Fibroblast of skin of right quadriceps (primary cell): ENCODE data around the gene UQCC2.

Experiments used
- DNase-seq: peaks from one replicate; pipeline ENCODE4 v3.0.0-alpha.2; 2013

UQCC2 gene

GRCh38 chr6:33688006-33688405 lies 23.5 kb downstream of the UQCC2 start:
- DNase-seq: no peak

- no peak for DNase-seq
Observed at GRCh38 chr6:33686981-33687975, 24.2 kb downstream of the UQCC2 start.

GRCh38 chr6:33686225-33686924 lies 25.1 kb downstream of the UQCC2 start:
- DNase-seq: no peak

- no peak for DNase-seq
Observed at GRCh38 chr6:33685411-33686224, 25.9 kb downstream of the UQCC2 start.

DNA sequence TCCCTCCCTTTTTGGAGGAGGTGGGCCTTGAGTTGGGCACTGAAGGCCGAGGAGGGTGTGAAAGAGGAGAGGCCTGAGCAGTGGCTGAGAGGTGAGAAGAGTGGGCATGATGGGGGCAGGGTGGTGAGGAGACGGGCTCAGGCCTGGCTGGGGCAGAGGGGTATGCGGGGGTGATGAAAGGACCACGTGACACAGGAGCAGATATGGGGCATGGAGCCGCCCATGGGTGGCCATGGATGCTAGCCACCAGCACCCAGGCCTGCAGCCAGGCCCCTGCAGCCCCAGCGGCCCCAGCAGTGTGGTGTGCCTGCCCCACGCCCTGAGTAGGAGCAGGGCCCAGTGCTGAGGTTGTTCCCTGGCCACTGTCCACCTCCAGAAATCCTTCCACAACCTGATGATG lies 26.5 kb downstream of the UQCC2 start:
- no peak for DNase-seq

DNA sequence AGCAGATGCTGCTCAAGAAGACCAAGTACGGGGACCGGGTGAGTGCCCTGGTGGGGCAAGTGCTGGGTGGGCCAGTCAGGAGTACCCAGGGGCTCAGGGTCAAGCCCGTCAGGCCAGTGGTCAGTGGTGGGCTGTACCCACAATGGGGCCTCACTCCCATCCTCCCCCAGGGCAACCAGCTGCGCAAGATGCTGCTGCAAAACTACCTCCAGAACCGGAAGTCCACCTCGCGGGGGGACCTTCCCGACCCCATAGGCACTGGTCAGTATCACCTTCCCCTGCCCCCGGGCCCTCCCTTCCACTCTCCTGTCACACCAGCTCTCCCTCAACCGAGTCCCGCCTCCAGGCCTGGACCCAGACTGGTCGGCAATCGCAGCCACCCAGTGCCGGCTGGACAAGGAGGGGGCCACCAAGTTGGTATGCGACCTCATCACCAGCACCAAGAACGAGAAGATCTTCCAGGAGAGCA lies 27.0 kb downstream of the UQCC2 start:
- no peak for DNase-seq

GRCh38 chr6:33683576-33684427 lies 27.7 kb downstream of the UQCC2 start:
- DNase-seq: no peak

GRCh38 chr6:33683051-33683571 lies 28.4 kb downstream of the UQCC2 start:
- DNase-seq: no peak

- no peak for DNase-seq
Observed at GRCh38 chr6:33682341-33682740, 29.2 kb downstream of the UQCC2 start.

DNA sequence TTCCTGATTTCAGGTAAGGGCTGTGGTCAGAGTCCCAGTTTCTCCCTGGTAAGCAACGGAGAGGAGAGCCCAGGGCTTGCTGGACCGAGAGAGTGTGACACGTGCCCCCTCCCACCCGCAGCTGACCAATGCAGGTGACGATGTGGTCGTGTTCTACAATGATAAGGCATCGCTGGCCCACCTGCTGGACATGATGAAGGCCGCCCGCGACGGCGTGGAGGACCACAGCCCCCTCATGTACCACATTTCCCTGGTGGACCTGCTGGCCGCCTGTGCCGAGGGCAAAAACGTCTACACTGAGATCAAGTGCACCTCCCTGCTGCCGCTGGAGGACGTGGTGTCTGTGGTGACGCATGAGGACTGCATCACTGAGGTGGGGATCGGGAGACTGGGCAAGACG lies 31.7 kb downstream of the UQCC2 start:
- DNase-seq: no peak

- DNase-seq: no peak
Observed at GRCh38 chr6:33678932-33679490, 32.5 kb downstream of the UQCC2 start.

DNA sequence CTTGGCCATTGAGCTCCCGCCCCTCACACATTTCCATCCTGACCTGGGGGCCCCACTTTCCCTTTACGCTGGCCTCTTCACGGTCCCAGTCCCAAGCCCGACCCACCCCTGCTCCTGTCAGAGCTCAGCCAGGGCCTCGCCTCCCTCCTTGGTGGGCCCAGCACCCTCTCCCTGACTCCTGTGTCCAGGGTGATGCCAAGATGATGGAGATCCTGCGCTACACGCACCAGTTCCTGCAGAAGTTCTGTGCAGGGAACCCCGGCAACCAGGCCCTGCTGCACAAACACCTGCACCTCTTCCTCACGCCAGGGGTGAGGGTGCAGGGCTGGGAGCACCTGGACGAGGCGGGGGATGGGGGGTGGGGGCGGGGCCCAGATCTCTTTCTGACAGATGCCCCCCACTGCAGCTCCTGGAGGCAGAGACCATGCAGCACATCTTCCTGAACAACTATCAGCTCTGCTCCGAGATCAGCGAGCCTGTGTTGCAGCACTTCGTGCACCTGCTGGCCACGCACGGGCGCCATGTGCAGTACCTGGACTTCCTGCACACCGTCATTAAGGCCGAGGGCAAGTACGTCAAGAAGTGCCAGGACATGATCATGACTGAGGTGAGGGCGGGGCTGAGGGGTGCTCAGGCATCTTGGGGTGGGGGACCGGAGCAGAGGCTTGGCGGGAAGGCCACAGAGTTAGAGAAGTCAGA lies 33.1 kb downstream of the UQCC2 start:
- DNase-seq: no peak

DNA sequence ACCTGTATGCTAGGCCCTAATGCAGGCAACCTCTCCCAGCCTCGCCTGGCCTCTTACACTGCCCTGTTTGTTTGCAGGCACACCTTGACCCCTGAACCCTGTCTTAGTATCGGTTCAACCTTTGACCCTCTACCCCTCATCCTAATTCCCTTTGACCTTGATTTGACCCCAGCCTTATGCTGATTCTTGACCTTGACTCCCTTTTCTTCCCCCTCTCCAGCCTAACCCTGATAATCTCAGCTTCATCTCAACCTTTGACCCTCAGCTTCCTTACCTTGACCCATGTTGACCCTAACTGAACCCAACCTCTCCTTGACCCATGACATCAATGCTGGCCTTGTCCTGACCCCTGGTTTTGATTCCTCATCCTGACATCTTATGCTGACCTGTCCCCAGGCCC lies 33.8 kb downstream of the UQCC2 start:
- no peak for DNase-seq

DNA sequence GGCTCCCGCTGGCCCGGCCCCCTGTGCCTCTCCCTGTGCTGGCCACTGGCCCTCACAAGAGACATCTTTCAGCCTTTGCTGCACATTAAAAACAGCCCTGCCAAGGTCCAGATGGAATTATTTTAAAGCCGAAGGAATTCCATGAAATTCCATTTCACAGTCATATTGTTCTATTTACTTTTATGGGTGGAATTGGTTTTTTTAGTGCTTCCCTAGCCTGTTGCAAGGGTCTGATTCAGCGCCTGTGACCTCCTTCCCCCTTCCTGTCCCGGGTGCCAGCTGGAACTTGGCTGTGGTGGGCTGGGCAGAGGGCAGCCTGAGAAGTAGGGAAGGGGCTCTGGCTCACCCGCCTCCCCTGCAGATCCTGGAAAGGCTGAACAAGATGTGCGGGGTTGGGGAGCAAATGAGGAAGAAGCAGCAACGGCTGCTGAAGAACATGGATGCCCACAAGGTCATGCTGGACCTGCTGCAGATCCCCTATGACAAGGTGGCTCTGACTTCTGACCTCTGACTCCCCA lies 34.3 kb downstream of the UQCC2 start:
- DNase-seq: peak; percentile 61

DNA sequence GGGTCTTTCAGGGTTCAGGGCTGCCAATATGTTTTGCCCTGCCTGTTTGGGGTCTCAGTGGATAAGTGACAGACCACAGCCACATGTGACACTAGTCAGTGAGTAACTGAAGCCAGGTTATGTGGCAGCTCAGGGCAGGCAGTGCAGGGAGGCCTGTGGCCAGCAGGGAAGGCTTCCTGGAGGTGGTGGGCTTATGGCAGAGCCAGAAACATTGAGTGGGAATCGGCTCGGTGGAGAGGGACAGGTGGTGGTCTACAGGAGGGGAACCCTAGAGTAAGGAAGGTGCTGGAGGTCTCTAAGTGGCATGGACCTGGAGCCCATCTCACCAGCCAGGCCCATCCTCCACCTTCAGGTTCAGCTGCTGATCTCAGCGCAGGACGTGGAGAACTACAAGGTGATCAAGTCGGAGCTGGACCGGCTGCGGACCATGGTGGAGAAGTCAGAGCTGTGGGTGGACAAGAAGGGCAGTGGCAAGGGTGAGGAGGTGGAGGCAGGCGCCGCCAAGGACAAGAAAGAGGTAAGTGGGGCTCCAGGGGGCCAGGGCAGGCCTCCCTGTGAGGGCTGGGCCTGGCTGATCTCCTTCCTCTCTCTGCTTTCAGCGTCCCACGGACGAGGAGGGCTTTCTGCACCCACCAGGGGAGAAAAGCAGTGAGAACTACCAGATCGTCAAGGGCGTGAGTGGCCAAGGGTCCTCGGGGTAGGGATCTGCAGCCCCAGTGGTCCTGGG lies 34.9 kb downstream of the UQCC2 start:
- DNase-seq: no peak

DNA sequence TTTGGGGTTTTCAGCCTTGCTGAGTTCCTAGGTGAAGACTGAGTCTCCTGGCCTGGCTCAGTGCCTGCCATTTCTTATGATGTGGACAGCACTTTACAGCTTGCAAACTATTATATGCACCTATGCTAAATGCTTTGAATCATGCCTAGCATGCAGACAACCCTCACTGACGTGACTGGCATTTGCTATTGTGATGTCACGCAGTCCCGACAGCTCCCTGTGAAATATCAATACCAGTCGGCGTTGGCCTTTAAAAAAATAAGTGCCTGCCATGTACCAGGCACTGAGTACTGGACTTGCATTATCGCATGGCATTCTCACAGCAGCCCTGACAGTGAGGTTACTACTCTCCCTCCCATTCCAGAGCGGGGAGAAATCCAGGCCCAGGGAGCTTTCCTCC lies 35.5 kb downstream of the UQCC2 start:
- no peak for DNase-seq

DNA sequence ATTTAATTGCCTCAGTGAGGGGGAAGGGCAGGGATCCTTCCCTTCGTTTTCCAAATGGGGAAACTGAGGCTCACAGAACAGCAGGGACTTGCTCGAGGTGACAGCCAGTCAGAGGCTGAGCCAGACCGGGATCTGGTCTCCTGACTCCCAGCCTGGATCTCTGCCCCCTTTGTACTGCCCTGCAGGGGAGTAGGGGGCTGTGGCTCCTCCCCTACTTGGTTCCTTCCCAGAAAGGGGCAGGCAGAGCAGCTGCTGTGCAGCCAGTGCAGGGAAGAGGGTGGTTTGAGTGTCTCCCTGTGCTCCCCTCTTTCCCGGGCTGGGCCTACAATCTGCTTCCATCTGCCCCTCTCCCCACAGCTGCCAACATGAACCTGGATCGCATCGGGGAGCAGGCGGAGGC lies 37.6 kb downstream of the UQCC2 start:
- no peak for DNase-seq

DNA sequence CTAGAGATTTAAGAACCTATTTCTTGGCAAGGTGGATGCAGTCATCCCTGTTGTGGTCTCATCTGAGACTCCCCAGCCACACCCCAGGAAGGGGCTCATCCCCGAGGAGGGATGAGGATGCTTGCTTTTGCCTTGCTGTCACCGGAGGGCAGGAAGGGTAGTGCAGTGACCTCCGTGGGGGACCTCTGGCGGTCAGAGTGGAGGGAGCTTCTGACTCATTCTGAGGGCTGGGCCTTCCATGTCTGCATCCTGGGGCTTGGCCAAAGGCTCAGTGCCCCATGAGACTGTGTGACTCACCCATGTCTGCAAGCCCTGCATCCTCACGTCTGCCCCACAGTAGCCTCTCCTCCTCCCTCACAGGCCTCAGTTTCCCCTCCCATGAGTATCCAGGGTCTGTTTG lies 38.7 kb downstream of the UQCC2 start:
- peak; percentile 90 for DNase-seq

GRCh38 chr6:33671744-33672072 lies 39.8 kb downstream of the UQCC2 start:
- no peak for DNase-seq
